ENCODE measurements around the gene HES7.
A peak's percentile ranks its signal among the peaks of the same experiment; 100 is the strongest.

HES7 gene

GRCh38 chr17:8142887-8143580 lies 19.1 kb upstream of the HES7 start:
- no peak for DNase-seq (ENCODE audit: low read depth)

GRCh38 chr17:8142158-8142886 lies 18.4 kb upstream of the HES7 start:
- DNase-seq (ENCODE audit: low read depth) = no peak

GRCh38 chr17:8141741-8142140 lies 17.8 kb upstream of the HES7 start:
- no peak for DNase-seq (ENCODE audit: low read depth)

- no peak for DNase-seq (ENCODE audit: low read depth)
These were observed 17.1 kb upstream of the HES7 start for GRCh38 chr17:8141045-8141444.

GRCh38 chr17:8140065-8141029 lies 16.4 kb upstream of the HES7 start:
- DNase-seq (ENCODE audit: low read depth) = no peak

- DNase-seq (ENCODE audit: low read depth) = peak; percentile 89
These were observed 14.9 kb upstream of the HES7 start for GRCh38 chr17:8138672-8139371.

GRCh38 chr17:8138374-8138671 lies 14.4 kb upstream of the HES7 start:
- no peak for DNase-seq (ENCODE audit: low read depth)

GRCh38 chr17:8137645-8138373 lies 13.9 kb upstream of the HES7 start:
- no peak for DNase-seq (ENCODE audit: low read depth)

- no peak for DNase-seq (ENCODE audit: low read depth)
These were observed 10.0 kb upstream of the HES7 start for GRCh38 chr17:8133941-8134340.

GRCh38 chr17:8133399-8133798 lies 9.5 kb upstream of the HES7 start:
- no peak for DNase-seq (ENCODE audit: low read depth)

GRCh38 chr17:8131844-8132441 lies 8.0 kb upstream of the HES7 start:
- no peak for DNase-seq (ENCODE audit: low read depth)

- no peak for DNase-seq (ENCODE audit: low read depth)
These were observed 4.3 kb upstream of the HES7 start for GRCh38 chr17:8128125-8128784.

GRCh38 chr17:8126491-8127066 lies 2.7 kb upstream of the HES7 start:
- DNase-seq (ENCODE audit: low read depth) = no peak

- no peak for DNase-seq (ENCODE audit: low read depth)
These were observed 2.1 kb upstream of the HES7 start for GRCh38 chr17:8125947-8126490.

- no peak for DNase-seq (ENCODE audit: low read depth)
These were observed 1.4 kb upstream of the HES7 start for GRCh38 chr17:8125154-8125946.

- DNase-seq (ENCODE audit: low read depth) = no peak
These were observed 646 bp upstream of the HES7 start for GRCh38 chr17:8124350-8125153.

- no peak for DNase-seq (ENCODE audit: low read depth)
These were observed 797 bp downstream of the HES7 start for GRCh38 chr17:8122924-8123694.
